Measurements from ENCODE around the gene ARMH3.

GRCh38 chr10:101902032-101902819, 153.7 kb downstream of the ARMH3 start:
- TF ChIP-seq, protein P1, sequence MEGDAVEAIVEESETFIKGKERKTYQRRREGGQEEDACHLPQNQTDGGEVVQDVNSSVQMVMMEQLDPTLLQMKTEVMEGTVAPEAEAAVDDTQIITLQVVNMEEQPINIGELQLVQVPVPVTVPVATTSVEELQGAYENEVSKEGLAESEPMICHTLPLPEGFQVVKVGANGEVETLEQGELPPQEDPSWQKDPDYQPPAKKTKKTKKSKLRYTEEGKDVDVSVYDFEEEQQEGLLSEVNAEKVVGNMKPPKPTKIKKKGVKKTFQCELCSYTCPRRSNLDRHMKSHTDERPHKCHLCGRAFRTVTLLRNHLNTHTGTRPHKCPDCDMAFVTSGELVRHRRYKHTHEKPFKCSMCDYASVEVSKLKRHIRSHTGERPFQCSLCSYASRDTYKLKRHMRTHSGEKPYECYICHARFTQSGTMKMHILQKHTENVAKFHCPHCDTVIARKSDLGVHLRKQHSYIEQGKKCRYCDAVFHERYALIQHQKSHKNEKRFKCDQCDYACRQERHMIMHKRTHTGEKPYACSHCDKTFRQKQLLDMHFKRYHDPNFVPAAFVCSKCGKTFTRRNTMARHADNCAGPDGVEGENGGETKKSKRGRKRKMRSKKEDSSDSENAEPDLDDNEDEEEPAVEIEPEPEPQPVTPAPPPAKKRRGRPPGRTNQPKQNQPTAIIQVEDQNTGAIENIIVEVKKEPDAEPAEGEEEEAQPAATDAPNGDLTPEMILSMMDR (conservative IDR thresholded peaks at IDR 0.05), result no peak
- no peak for TF ChIP-seq ZFX (IDR thresholded peaks at IDR 0.05)

All from C4-2B (cell line).